HEK293 (cell line): ENCODE results near the gene CRTC2.

ENCODE experiments used
- CTCF ChIA-PET: fragments of 350-600 bp; formaldehyde crosslinking; extraction: SDS; loops from one replicate; lab custom pipeline; 2021; ENCODE audit warnings: antibody characterized with exemption; lab: Yijun Ruan, JAX
- POLR2A ChIA-PET: fragments of 300-600 bp; formaldehyde crosslinking; extraction: SDS; loops from one replicate; lab custom pipeline; 2020; ENCODE audit warnings: antibody characterized with exemption, inconsistent platforms; lab: Yijun Ruan, JAX
- H3K27ac ChIP-seq: fragments of 200-500 bp; sonication (Bioruptor generic); 2 replicates; pipeline ENCODE4 v1.5.1; 2014; ENCODE audit warnings: low read depth, low read length, control low read depth, inconsistent platforms; ENCODE audit errors: extremely low read depth
- H3K36me3 ChIP-seq, 2 experiments: fragments of 200-500 bp in 1 of 2; sonication (Bioruptor generic) in 1 of 2; 1 replicate in 1 of 2; 2 replicates in 1 of 2; pipeline ENCODE4 v1.5.1; 2014 to 2017; ENCODE audit warnings: inconsistent platforms in 2 of 2, low read length in 2 of 2; ENCODE audit not compliant: control insufficient read depth in 2 of 2, insufficient read depth in 1 of 2
- H3K4me1 ChIP-seq: fragments of 200-500 bp; sonication (Bioruptor generic); 2 replicates; pipeline ENCODE4 v1.5.1; 2014; ENCODE audit warnings: mild to moderate bottlenecking, low read length, inconsistent platforms; ENCODE audit not compliant: control insufficient read depth, insufficient read depth
- H3K4me3 ChIP-seq: 2 replicates; pipeline ENCODE4 v1.5.1; 2011; ENCODE audit warnings: low read depth, mild to moderate bottlenecking, control low read depth, low read length, moderate library complexity
- H3K9me3 ChIP-seq: fragments of 200-500 bp; sonication (Bioruptor generic); 2 replicates; pipeline ENCODE4 v1.5.1; 2014; ENCODE audit warnings: low read depth, low read length, inconsistent platforms; ENCODE audit not compliant: control insufficient read depth, insufficient read depth
- EGR2 ChIP-seq: fragments of 450-650 bp; formaldehyde crosslinking; IDR thresholded peaks from 2 replicates; pipeline ENCODE4 v1.5.1; 2016; ENCODE audit warnings: low read depth, missing biosample characterization, missing genetic modification characterization
- GLI4 ChIP-seq: fragments of 450-650 bp; formaldehyde crosslinking; IDR thresholded peaks from 2 replicates; pipeline ENCODE4 v1.5.1; 2016; ENCODE audit warnings: missing biosample characterization, missing genetic modification characterization
- GLIS1 ChIP-seq: fragments of 450-650 bp; formaldehyde crosslinking; IDR thresholded peaks from 2 replicates; pipeline ENCODE4 v1.5.1; 2016; ENCODE audit warnings: missing biosample characterization, missing genetic modification characterization
- HOXC10 ChIP-seq: sonication (generic); formaldehyde crosslinking; IDR thresholded peaks from 2 replicates; pipeline ENCODE4 v1.8.1; 2023; ENCODE audit warnings: mild to moderate bottlenecking, missing genetic modification reagents
- KLF1 ChIP-seq: fragments of 450-650 bp; formaldehyde crosslinking; IDR thresholded peaks from 2 replicates; pipeline ENCODE4 v1.5.1; 2016; ENCODE audit warnings: missing biosample characterization, missing genetic modification characterization
- KLF16 ChIP-seq: fragments of 450-650 bp; formaldehyde crosslinking; IDR thresholded peaks from 2 replicates; pipeline ENCODE4 v1.5.1; 2017; ENCODE audit warnings: missing biosample characterization, missing genetic modification characterization
- KLF7 ChIP-seq: fragments of 450-650 bp; formaldehyde crosslinking; IDR thresholded peaks from 2 replicates; pipeline ENCODE4 v1.5.1; 2016; ENCODE audit warnings: missing biosample characterization, missing genetic modification characterization, borderline replicate concordance
- KLF9 ChIP-seq: fragments of 450-650 bp; formaldehyde crosslinking; IDR thresholded peaks from 2 replicates; pipeline ENCODE4 v1.5.1; 2016; ENCODE audit warnings: missing biosample characterization, missing genetic modification characterization, low read depth
- ZBTB21 ChIP-seq: fragments of 450-650 bp; formaldehyde crosslinking; IDR thresholded peaks from 2 replicates; pipeline ENCODE4 v1.5.1; 2017; ENCODE audit warnings: missing biosample characterization, missing genetic modification characterization
- ZEB2 ChIP-seq: fragments of 450-650 bp; formaldehyde crosslinking; IDR thresholded peaks from 2 replicates; pipeline ENCODE4 v1.5.1; 2016; ENCODE audit warnings: missing biosample characterization, missing genetic modification characterization
- ZNF132 ChIP-seq: fragments of 450-650 bp; formaldehyde crosslinking; IDR thresholded peaks from 2 replicates; pipeline ENCODE4 v1.5.1; 2017; ENCODE audit warnings: missing biosample characterization, missing genetic modification characterization, borderline replicate concordance
- ZNF146 ChIP-seq: fragments of 450-650 bp; formaldehyde crosslinking; IDR thresholded peaks from 2 replicates; pipeline ENCODE4 v1.5.1; 2016; ENCODE audit warnings: missing biosample characterization, missing genetic modification characterization
- ZNF2 ChIP-seq: fragments of 450-650 bp; formaldehyde crosslinking; IDR thresholded peaks from 2 replicates; pipeline ENCODE4 v1.5.1; 2016; ENCODE audit warnings: missing biosample characterization, missing genetic modification characterization
- ZNF473 ChIP-seq: fragments of 450-650 bp; formaldehyde crosslinking; IDR thresholded peaks from 2 replicates; pipeline ENCODE4 v1.5.1; 2017; ENCODE audit warnings: missing biosample characterization, missing genetic modification characterization
- ZNF610 ChIP-seq: fragments of 450-650 bp; formaldehyde crosslinking; IDR thresholded peaks from 2 replicates; pipeline ENCODE4 v1.5.1; 2016; ENCODE audit warnings: missing biosample characterization, missing genetic modification characterization, borderline replicate concordance
- ZNF660 ChIP-seq: fragments of 450-650 bp; IDR thresholded peaks from 2 replicates; pipeline ENCODE4 v1.5.1; 2018; ENCODE audit warnings: missing biosample characterization, mild to moderate bottlenecking, missing genetic modification characterization
- ZNF664 ChIP-seq: fragments of 450-650 bp; formaldehyde crosslinking; IDR thresholded peaks from 2 replicates; pipeline ENCODE4 v1.5.1; 2016; ENCODE audit warnings: missing biosample characterization, missing genetic modification characterization
- ZNF768 ChIP-seq: fragments of 450-650 bp; formaldehyde crosslinking; IDR thresholded peaks from 2 replicates; pipeline ENCODE4 v1.5.1; 2018; ENCODE audit warnings: missing biosample characterization, mild to moderate bottlenecking, missing genetic modification characterization
- ZNF777 ChIP-seq: fragments of 450-650 bp; formaldehyde crosslinking; IDR thresholded peaks from 2 replicates; pipeline ENCODE4 v1.5.1; 2017; ENCODE audit warnings: missing biosample characterization, missing genetic modification characterization, borderline replicate concordance
- ZNF837 ChIP-seq: fragments of 450-650 bp; formaldehyde crosslinking; IDR thresholded peaks from 2 replicates; pipeline ENCODE4 v1.5.1; 2016; ENCODE audit warnings: missing biosample characterization, missing genetic modification characterization
- ZSCAN16 ChIP-seq: fragments of 450-650 bp; formaldehyde crosslinking; IDR thresholded peaks from 2 replicates; pipeline ENCODE4 v1.5.1; 2016; ENCODE audit warnings: missing biosample characterization, missing genetic modification characterization
- TF ChIP-seq, protein P1 (sequence below): fragments of 450-650 bp; formaldehyde crosslinking; IDR thresholded peaks from 2 replicates; pipeline ENCODE4 v1.5.1; 2017; ENCODE audit warnings: missing biosample characterization, missing genetic modification characterization
- TF ChIP-seq, protein P2 (sequence below): fragments of 450-650 bp; formaldehyde crosslinking; IDR thresholded peaks from 2 replicates; pipeline ENCODE4 v1.5.1; 2016; ENCODE audit warnings: missing biosample characterization, missing genetic modification characterization, low read depth
- TF ChIP-seq, protein P3 (sequence below): sonication (generic); formaldehyde crosslinking; IDR thresholded peaks from 2 replicates; pipeline ENCODE4 v1.8.1; 2022; ENCODE audit warnings: mild to moderate bottlenecking, moderate library complexity, missing genetic modification reagents
- TF ChIP-seq, protein P4 (sequence below): fragments of 450-650 bp; formaldehyde crosslinking; IDR thresholded peaks from 2 replicates; pipeline ENCODE4 v1.5.1; 2016; ENCODE audit warnings: missing biosample characterization, missing genetic modification characterization
- TF ChIP-seq, protein P5 (sequence below): fragments of 450-650 bp; formaldehyde crosslinking; IDR thresholded peaks from 2 replicates; pipeline ENCODE4 v1.5.1; 2017; ENCODE audit warnings: missing biosample characterization, mild to moderate bottlenecking, missing genetic modification characterization, moderate library complexity

CRTC2 gene

DNA sequence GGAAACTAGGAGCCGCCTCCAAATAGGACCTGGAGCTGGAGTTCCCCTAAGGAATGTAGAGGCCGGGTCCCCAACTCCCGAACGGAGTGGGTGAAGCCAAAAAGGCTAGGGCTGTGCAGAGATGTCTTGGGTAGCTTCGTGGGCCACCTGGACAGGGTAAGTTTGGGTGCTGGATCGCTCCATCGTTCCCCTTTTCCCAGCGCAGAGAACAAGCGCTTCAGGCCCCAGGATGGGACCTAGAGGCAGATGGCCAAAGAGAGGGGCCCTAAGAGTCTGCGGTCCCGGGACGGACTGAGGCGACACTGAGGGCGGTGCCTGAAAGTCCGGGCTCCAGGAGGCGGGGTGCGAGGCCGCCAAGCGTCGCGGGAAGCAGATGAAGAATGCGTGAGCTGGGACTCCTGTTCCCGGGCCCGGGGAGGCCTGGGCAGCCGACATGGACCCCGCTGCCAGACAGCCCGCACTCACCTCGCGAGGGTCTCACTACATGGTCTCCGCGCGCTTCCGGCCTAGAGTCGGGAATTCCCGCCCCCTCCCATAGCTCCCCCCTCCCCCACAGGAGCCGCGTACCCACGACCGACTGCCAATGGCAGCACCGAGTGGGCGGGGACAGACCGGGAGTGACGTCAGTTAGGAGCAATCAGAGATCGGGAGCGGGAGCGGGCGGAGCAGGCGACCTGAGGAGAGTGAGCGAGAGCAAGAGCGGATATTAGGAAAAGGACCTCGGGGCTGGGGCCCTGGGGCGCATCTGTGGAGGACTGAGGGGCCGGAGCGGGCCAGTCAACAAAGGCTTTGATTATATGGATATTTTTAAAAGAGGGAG, 4.8 kb upstream of the CRTC2 start, which contains the start of gene SLC39A1:
TSS of gene SLC39A1 (minus strand) at position 508 of the 820 bp plus-strand sequence. CDS start 822 bp downstream, outside the sequence.
- Histone ChIP-seq H3K4me1 (peaks cover 4% of the 10 kb centered on the region; the same call in 1 of the 2 replicates), H3K36me3 (peaks cover 0 to 31% of the 10 kb centered on the region in 2 experiments; a peak in 2 of 3 replicates), H3K4me3 (peak within 1 kb of the TSS; percentile 62), H3K9me3 (no peaks in the 10 kb centered on the region), H3K27ac (peak within 1 kb of the TSS; percentile 66)
- POLR2A ChIA-PET: interaction anchor here (0.5 to 3.0 kb wide), 21 partner anchors 8 to 325 kb away, joined by 3 to 58 read pairs (median 5); partner anchors contain the start of genes DENND4B, GATAD2B, INTS3 and JTB
- CTCF ChIA-PET: interaction anchor here (0.7 to 2.2 kb wide), 5 partner anchors 13 to 166 kb away, joined by 3 to 9 read pairs (median 7); partner anchors contain the start of genes DENND4B and RAB13
- 0 out of 2 replicates have a peak, but pooled peaks have one; percentile 31 for TF ChIP-seq ZNF2 (tag by site-specific recombination)
- TF ChIP-seq, protein P1, sequence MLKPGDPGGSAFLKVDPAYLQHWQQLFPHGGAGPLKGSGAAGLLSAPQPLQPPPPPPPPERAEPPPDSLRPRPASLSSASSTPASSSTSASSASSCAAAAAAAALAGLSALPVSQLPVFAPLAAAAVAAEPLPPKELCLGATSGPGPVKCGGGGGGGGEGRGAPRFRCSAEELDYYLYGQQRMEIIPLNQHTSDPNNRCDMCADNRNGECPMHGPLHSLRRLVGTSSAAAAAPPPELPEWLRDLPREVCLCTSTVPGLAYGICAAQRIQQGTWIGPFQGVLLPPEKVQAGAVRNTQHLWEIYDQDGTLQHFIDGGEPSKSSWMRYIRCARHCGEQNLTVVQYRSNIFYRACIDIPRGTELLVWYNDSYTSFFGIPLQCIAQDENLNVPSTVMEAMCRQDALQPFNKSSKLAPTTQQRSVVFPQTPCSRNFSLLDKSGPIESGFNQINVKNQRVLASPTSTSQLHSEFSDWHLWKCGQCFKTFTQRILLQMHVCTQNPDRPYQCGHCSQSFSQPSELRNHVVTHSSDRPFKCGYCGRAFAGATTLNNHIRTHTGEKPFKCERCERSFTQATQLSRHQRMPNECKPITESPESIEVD (tag by site-specific recombination): no peak
- TF ChIP-seq ZNF660 (tag by site-specific recombination): peak; percentile 29; the same call in 1 of the 2 replicates
- TF ChIP-seq KLF1 (tag by site-specific recombination): peak; percentile 42; the same call in 1 of the 2 replicates
- no peak for TF ChIP-seq ZNF777 (tag by site-specific recombination)
- TF ChIP-seq KLF9: peak; percentile 82
- TF ChIP-seq ZNF610 (tag by site-specific recombination): no peak
- TF ChIP-seq ZNF132 (tag by site-specific recombination): no peak
- no peak for TF ChIP-seq ZNF473 (tag by site-specific recombination)
- no peak for TF ChIP-seq ZNF837 (tag by site-specific recombination)
- peak; percentile 38; the same call in 1 of the 2 replicates for TF ChIP-seq ZEB2 (tag by site-specific recombination)
- no peak for TF ChIP-seq ZSCAN16 (tag by site-specific recombination)
- peak; percentile 34; the same call in 1 of the 2 replicates for TF ChIP-seq EGR2 (tag by site-specific recombination)
- TF ChIP-seq, protein P2, sequence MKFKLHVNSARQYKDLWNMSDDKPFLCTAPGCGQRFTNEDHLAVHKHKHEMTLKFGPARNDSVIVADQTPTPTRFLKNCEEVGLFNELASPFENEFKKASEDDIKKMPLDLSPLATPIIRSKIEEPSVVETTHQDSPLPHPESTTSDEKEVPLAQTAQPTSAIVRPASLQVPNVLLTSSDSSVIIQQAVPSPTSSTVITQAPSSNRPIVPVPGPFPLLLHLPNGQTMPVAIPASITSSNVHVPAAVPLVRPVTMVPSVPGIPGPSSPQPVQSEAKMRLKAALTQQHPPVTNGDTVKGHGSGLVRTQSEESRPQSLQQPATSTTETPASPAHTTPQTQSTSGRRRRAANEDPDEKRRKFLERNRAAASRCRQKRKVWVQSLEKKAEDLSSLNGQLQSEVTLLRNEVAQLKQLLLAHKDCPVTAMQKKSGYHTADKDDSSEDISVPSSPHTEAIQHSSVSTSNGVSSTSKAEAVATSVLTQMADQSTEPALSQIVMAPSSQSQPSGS (tag by site-specific recombination): peak; percentile 97
- peak; percentile 74 for TF ChIP-seq KLF16 (tag by site-specific recombination)
- TF ChIP-seq ZNF768 (tag by site-specific recombination): no peak
- TF ChIP-seq ZNF664 (tag by site-specific recombination): no peak
- TF ChIP-seq ZNF146 (tag by site-specific recombination): no peak
- TF ChIP-seq GLIS1: peak; percentile 35; the same call in 1 of the 2 replicates
- TF ChIP-seq HOXC10 (CRISPR knock-in tag): no peak
- TF ChIP-seq, protein P3, sequence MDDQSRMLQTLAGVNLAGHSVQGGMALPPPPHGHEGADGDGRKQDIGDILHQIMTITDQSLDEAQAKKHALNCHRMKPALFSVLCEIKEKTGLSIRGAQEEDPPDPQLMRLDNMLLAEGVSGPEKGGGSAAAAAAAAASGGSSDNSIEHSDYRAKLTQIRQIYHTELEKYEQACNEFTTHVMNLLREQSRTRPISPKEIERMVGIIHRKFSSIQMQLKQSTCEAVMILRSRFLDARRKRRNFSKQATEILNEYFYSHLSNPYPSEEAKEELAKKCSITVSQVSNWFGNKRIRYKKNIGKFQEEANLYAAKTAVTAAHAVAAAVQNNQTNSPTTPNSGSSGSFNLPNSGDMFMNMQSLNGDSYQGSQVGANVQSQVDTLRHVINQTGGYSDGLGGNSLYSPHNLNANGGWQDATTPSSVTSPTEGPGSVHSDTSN (CRISPR knock-in tag): peak; percentile 95; the same call in 1 of the 2 replicates
- peak; percentile 81; the same call in 1 of the 2 replicates for TF ChIP-seq KLF7 (tag by site-specific recombination)
- no peak for TF ChIP-seq GLI4
- TF ChIP-seq, protein P4, sequence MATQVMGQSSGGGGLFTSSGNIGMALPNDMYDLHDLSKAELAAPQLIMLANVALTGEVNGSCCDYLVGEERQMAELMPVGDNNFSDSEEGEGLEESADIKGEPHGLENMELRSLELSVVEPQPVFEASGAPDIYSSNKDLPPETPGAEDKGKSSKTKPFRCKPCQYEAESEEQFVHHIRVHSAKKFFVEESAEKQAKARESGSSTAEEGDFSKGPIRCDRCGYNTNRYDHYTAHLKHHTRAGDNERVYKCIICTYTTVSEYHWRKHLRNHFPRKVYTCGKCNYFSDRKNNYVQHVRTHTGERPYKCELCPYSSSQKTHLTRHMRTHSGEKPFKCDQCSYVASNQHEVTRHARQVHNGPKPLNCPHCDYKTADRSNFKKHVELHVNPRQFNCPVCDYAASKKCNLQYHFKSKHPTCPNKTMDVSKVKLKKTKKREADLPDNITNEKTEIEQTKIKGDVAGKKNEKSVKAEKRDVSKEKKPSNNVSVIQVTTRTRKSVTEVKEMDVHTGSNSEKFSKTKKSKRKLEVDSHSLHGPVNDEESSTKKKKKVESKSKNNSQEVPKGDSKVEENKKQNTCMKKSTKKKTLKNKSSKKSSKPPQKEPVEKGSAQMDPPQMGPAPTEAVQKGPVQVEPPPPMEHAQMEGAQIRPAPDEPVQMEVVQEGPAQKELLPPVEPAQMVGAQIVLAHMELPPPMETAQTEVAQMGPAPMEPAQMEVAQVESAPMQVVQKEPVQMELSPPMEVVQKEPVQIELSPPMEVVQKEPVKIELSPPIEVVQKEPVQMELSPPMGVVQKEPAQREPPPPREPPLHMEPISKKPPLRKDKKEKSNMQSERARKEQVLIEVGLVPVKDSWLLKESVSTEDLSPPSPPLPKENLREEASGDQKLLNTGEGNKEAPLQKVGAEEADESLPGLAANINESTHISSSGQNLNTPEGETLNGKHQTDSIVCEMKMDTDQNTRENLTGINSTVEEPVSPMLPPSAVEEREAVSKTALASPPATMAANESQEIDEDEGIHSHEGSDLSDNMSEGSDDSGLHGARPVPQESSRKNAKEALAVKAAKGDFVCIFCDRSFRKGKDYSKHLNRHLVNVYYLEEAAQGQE (tag by site-specific recombination): no peak
- TF ChIP-seq, protein P5, sequence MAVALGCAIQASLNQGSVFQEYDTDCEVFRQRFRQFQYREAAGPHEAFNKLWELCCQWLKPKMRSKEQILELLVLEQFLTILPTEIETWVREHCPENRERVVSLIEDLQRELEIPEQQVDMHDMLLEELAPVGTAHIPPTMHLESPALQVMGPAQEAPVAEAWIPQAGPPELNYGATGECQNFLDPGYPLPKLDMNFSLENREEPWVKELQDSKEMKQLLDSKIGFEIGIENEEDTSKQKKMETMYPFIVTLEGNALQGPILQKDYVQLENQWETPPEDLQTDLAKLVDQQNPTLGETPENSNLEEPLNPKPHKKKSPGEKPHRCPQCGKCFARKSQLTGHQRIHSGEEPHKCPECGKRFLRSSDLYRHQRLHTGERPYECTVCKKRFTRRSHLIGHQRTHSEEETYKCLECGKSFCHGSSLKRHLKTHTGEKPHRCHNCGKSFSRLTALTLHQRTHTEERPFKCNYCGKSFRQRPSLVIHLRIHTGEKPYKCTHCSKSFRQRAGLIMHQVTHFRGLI (tag by site-specific recombination): no peak
- peak; percentile 33; the same call in 1 of the 2 replicates for TF ChIP-seq ZBTB21 (tag by site-specific recombination)
